Neutrophil (primary cell): Measurements from ENCODE around the gene TRMT1.

Experiments
- H3K27ac ChIP-seq: fragments of 200-600 bp; sonication (generic); 2 replicates; pipeline ENCODE4 v1.5.1; 2016; ENCODE audit warnings: mild to moderate bottlenecking, moderate library complexity
- H3K27me3 ChIP-seq: fragments of 200-600 bp; sonication (generic); 2 replicates; pipeline ENCODE4 v1.6.0; 2016; ENCODE audit warnings: mild to moderate bottlenecking
- H3K36me3 ChIP-seq: fragments of 200-600 bp; sonication (generic); 2 replicates; pipeline ENCODE4 v1.5.1; 2017
- H3K4me1 ChIP-seq, 2 experiments: fragments of 200-600 bp in 1 of 2; sonication (generic) in 1 of 2; 1 replicate in 1 of 2; 2 replicates in 1 of 2; pipeline versions ENCODE4 v1.5.1 to v1.6.1; 2013 to 2016; ENCODE audit warnings: low read depth in 1 of 2, low read length in 1 of 2, mild to moderate bottlenecking in 1 of 2, moderate library complexity in 1 of 2; ENCODE audit not compliant: control insufficient read depth in 1 of 2, insufficient read depth in 1 of 2
- H3K4me3 ChIP-seq, 2 experiments: fragments of 200-600 bp in 1 of 2; sonication (generic) in 1 of 2; 1 replicate in 1 of 2; 2 replicates in 1 of 2; pipeline ENCODE4 v1.5.1; 2013 to 2016; ENCODE audit warnings: low read depth in 1 of 2, low read length in 1 of 2, mild to moderate bottlenecking in 1 of 2, moderate library complexity in 1 of 2
- H3K9me3 ChIP-seq: fragments of 200-600 bp; sonication (generic); 2 replicates; pipeline ENCODE4 v1.5.1; 2016
- TF ChIP-seq, protein P1 (sequence below): fragments of 200-600 bp; sonication (generic); IDR thresholded peaks from 2 replicates; pipeline ENCODE4 v1.5.1; 2016; ENCODE audit warnings: antibody characterized with exemption

TRMT1 gene

DNA sequence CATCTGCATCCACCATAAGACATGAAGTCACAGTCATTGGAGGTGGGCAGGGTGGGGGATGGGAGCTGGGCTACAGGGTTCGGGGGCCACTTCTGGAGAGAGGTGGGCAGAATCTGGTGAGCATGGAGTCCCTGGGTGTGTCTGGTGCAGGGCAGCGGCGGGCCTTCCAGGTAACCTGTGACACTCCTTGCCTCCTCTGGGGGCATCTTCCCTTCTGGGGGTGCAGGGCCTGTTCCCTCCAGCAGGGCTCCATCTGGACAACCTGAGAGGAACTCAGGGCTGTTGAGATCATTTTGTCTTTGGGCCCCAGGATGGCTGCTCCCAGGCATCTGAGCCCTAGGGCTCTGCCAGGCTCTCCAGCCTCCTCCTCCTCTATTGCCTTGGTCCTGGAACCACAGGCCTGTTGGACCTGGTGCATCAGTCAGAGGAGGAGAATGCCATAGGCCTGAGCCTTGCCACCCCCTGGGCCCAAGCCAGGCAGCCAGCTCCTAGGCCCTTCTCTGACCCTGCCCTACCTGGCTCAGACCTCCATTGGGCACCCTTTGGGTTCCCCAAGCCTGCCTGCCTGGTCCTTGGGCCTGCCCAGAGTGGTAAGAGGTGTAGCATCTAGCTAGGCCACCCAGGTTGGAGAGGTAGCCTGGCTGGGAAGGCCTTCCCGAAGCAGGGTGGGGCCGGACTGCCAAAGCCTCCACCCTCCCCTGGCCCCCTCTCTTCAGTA, 27.2 kb downstream of the TRMT1 start:
- Histone ChIP-seq H3K27me3 (peaks cover 7% of the 10 kb centered on the region), H3K9me3 (no peaks in the 10 kb centered on the region), H3K27ac (no peak overlapping the region), H3K4me1 (peaks cover 7 to 8% of the 10 kb centered on the region in 2 experiments), H3K36me3 (no peaks in the 10 kb centered on the region), H3K4me3 (no peak overlapping the region)
- TF ChIP-seq, protein P1, sequence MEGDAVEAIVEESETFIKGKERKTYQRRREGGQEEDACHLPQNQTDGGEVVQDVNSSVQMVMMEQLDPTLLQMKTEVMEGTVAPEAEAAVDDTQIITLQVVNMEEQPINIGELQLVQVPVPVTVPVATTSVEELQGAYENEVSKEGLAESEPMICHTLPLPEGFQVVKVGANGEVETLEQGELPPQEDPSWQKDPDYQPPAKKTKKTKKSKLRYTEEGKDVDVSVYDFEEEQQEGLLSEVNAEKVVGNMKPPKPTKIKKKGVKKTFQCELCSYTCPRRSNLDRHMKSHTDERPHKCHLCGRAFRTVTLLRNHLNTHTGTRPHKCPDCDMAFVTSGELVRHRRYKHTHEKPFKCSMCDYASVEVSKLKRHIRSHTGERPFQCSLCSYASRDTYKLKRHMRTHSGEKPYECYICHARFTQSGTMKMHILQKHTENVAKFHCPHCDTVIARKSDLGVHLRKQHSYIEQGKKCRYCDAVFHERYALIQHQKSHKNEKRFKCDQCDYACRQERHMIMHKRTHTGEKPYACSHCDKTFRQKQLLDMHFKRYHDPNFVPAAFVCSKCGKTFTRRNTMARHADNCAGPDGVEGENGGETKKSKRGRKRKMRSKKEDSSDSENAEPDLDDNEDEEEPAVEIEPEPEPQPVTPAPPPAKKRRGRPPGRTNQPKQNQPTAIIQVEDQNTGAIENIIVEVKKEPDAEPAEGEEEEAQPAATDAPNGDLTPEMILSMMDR = no peak

DNA sequence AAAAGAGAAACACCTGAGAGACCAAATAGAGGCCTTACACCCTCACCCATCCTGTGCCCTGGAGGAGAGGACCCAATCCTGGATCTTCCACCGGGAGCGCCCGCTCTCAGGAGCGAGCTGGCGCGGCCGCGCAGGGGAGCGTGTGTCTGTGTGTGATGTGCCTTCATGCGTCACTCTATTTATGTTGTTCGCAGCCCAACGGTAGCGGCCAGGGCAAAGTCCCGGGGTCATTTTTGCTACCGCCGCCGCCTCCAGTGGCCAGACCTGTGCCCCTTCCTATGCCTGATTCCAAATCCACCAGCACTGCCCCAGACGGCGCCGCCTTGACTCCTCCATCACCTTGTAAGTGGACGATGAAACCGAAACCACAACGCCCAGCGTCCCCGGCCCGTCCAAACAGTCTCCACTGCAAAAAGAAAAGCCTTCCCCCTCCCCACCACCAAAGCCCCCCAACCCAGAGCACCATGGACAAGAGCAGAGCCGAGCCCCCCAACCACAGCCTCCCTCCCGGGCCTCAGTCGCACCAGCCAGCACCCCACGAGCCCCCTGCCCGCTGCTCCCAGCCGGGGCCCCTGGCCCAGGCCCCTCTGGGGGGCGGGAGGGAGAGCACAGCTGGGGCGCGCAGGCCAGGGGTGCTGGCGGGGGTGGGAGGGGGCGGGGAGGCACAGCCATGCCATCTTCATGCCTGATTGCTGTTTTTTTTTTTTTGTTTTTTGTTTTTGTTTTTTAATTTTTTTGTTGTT, 28.6 kb downstream of the TRMT1 start:
- no peaks in the 10 kb centered on the region for H3K36me3 ChIP-seq
- TF ChIP-seq, protein P1 = no peak
- no peak overlapping the region for H3K27ac ChIP-seq
- no peak overlapping the region for H3K4me3 ChIP-seq
- no peaks in the 10 kb centered on the region for H3K9me3 ChIP-seq
- H3K4me1 ChIP-seq = no peaks in the 10 kb centered on the region
- H3K27me3 ChIP-seq = peaks cover 7% of the 10 kb centered on the region

DNA sequence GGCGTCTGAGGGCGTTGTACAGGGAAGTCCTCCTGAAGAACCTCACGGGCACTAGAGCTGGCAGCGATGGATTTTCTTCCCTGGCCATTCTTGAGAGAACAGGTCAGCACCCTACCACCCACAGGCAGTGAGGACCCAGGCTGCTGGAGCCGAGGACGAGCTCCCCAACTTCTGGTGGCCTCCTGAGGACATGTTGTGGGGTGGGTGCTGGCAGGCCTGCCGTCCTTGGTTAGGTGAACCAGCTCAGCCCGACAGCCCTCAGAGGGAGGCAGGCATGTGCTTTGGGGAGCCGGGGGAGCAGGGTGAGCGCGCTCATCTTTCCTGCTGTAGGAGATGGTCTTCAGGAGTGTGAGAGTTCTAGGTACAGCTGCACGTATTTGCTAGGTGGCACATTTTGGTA, 29.2 kb downstream of the TRMT1 start:
- Histone ChIP-seq H3K9me3 (no peaks in the 10 kb centered on the region), H3K27ac (no peak overlapping the region), H3K27me3 (peaks cover 7% of the 10 kb centered on the region), H3K4me1 (no peaks in the 10 kb centered on the region), H3K4me3 (no peak overlapping the region), H3K36me3 (no peaks in the 10 kb centered on the region)
- TF ChIP-seq, protein P1 = no peak

DNA sequence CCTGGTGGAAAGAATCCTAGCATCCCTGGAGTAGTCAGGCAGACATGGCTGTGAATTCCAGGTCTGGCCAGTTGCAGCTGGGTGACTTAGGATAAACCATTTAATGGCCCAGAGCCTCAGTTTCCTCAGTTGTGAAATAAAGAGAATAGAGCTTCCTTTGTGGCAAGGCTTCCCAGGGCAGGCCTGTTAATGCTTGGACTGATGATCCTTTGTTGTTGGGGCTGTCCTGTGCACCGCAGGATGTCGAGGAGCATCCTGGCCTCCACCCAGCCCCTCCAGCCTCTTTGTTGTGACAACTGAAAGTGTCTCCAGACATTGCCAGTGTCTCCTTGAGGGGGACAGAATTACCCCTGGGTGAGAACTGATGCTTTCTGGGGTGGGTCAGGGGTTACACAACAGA, 30.2 kb downstream of the TRMT1 start:
- peaks cover 4% of the 10 kb centered on the region for H3K27me3 ChIP-seq
- TF ChIP-seq, protein P1 = no peak
- no peaks in the 10 kb centered on the region for H3K9me3 ChIP-seq
- H3K4me3 ChIP-seq = no peak overlapping the region
- no peak overlapping the region for H3K27ac ChIP-seq
- H3K36me3 ChIP-seq = no peaks in the 10 kb centered on the region
- no peaks in the 10 kb centered on the region for H3K4me1 ChIP-seq

DNA sequence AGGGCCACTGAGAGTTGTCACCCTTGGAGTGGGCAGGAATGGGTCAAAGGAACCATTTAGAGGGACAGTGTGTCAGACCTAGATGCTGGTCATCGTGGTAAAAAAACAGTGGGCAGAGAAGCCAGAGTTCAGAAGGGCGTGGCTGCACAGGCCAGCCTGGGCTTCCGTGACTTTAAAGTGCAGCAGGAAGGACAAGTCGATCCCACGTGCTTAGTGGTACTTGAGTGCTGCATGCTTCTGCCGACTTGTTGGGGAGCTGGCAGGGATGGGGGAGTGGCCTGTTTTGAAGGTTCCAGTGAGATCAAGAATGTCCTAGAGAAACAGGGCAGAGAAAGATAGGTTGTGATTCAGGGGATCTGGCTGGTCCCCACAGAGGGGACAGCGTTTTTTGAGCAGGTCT, 30.9 kb downstream of the TRMT1 start:
- no peak overlapping the region for H3K4me3 ChIP-seq
- H3K36me3 ChIP-seq = no peaks in the 10 kb centered on the region
- H3K27ac ChIP-seq = no peak overlapping the region
- H3K4me1 ChIP-seq = no peaks in the 10 kb centered on the region
- TF ChIP-seq, protein P1 = no peak
- H3K9me3 ChIP-seq = no peaks in the 10 kb centered on the region
- peaks cover 3% of the 10 kb centered on the region for H3K27me3 ChIP-seq
